ENCODE results near the gene TMEM214. TPM values are rescaled to one million over a fixed set of nuclear protein-coding genes. Genes with fewer than 3 reads are reported as not detected.

Gene TMEM214
- total and polyA plus RNA-seq, 2 of the 8 experiments (the other 6 are each of a cell fraction or from before 2014, with no cell fraction given) = 49.7 to 71.0 TPM

DNA sequence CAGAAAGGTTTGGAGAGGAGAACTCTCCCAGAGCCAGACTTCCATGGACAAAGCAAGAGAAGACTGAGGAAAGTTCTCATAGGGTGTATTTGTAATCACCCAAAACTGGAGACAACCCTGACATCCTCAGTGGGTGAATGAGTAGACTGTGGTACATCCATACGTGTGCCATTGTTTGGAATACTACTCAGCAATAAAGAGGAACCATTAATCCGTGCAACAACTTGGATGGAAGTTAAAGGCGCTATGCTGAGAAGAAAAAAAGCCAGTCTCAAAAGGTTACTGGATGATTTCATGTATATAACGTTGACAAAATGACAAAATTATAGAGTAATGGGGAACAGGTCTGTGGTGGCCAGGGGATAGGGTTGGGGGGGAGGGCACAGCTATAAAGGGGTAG lies 24.1 kb upstream of the TMEM214 start:
- no peak overlapping the region for H2AFZ ChIP-seq (ENCODE audit: low read length)
- H3K79me2 ChIP-seq (ENCODE audit: control insufficient read depth in 1 of 2, insufficient read depth in 2 of 2, low read length in 2 of 2) = no peaks in the 10 kb centered on the region
- no peak overlapping the region for H4K8ac ChIP-seq (ENCODE audit: extremely low read depth, insufficient read depth, low read length)
- no peaks in the 10 kb centered on the region for H3K36me3 ChIP-seq (ENCODE audit: control insufficient read depth in 2 of 4, insufficient read depth in 4 of 4, low read length in 3 of 4)
- no peak overlapping the region for H3K4me3 ChIP-seq (ENCODE audit: extremely low read depth in 1 of 4, insufficient read depth in 2 of 4, low read depth in 3 of 4, low read length in 4 of 4)
- H3K18ac ChIP-seq (ENCODE audit: extremely low read depth, low read length) = no peak overlapping the region
- H3K56ac ChIP-seq (replicated peaks; ENCODE audit: insufficient read length, low read depth, low read length) = no peak overlapping the region
- H3K23me2 ChIP-seq (ENCODE audit: low read depth, low read length) = no peaks in the 10 kb centered on the region
- DNase-seq (ENCODE audit: low read depth in 1 of 2, low spot score in 2 of 2) (no peak), FAIRE-seq (no peak)
- no peak overlapping the region for H2BK12ac ChIP-seq (ENCODE audit: low read depth, low read length)
- H2AK5ac ChIP-seq (ENCODE audit: low read depth, low read length) = no peak overlapping the region
- 86% methylated on average over 4 of the region's 4 CpGs; no CpG with 5 or more reads in 1 of the 2 experiments for WGBS, 2 experiments (ENCODE audit: extremely low coverage in 1 of 2, insufficient coverage in 1 of 2, insufficient read length in 1 of 2, insufficient replicate concordance in 2 of 2, low coverage in 1 of 2, low lambda C conversion rate in 2 of 2, missing lambda C conversion rate in 1 of 2)
- no peak overlapping the region for H4K5ac ChIP-seq (ENCODE audit: insufficient read length, low read depth, low read length)
- H3K27ac ChIP-seq (ENCODE audit: low read depth, low read length) = no peak overlapping the region
- no peak overlapping the region for H2BK5ac ChIP-seq (ENCODE audit: low read depth, low read length)
- H3K4me1 ChIP-seq (replicated peaks in 1 of 4; ENCODE audit: control insufficient read depth in 3 of 4, insufficient read depth in 4 of 4, low read length in 3 of 4) = no peaks in the 10 kb centered on the region
- no peak overlapping the region for H3K23ac ChIP-seq (ENCODE audit: insufficient read length)
- no peak overlapping the region for H4K91ac ChIP-seq (replicated peaks; ENCODE audit: insufficient read length, low read length)
- peaks cover 13 to 15% of the 10 kb centered on the region in 2 experiments for H3K9me3 ChIP-seq (ENCODE audit: insufficient read depth in 2 of 2, low read depth in 1 of 2, low read length in 1 of 2)
- no peak overlapping the region for H3K9ac ChIP-seq (replicated peaks in 1 of 4; ENCODE audit: extremely low read depth in 1 of 4, low read depth in 3 of 4, low read length in 3 of 4)
- no peaks in the 10 kb centered on the region for H3K27me3 ChIP-seq (replicated peaks in 1 of 4; ENCODE audit: control insufficient read depth in 3 of 4, extremely low read depth in 1 of 4, insufficient read depth in 3 of 4, low read length in 3 of 4)
- H2BK20ac ChIP-seq (ENCODE audit: low read length) = no peak overlapping the region
- no peaks in the 10 kb centered on the region for H3K79me1 ChIP-seq (ENCODE audit: low read depth, low read length)
- no peak overlapping the region for H3K4ac ChIP-seq (replicated peaks; ENCODE audit: insufficient read length, low read depth, low read length)
- H4K20me1 ChIP-seq (replicated peaks in 1 of 2; ENCODE audit: control insufficient read depth in 1 of 2, insufficient read depth in 2 of 2, low read length in 2 of 2) = no peaks in the 10 kb centered on the region
- POLR2A ChIA-PET (ENCODE audit: partially characterized antibody) = no interaction called here
- no peak overlapping the region for H3K4me2 ChIP-seq (ENCODE audit: insufficient read depth in 1 of 2, low read depth in 2 of 2, low read length in 2 of 2)
- no peak overlapping the region for H3K14ac ChIP-seq (ENCODE audit: insufficient read length)
- no peak overlapping the region for H2BK15ac ChIP-seq (ENCODE audit: low read length)
- no peak overlapping the region for H2BK120ac ChIP-seq (replicated peaks; ENCODE audit: low read depth, low read length)
- CTCF ChIA-PET (ENCODE audit: partially characterized antibody) = interaction anchor here (1.7 to 12.3 kb wide), 2 partner anchors 13 to 49 kb away, joined by 5 to 416 read pairs; partner anchors contain the start of gene MAPRE3
- TF ChIP-seq YY1 (IDR thresholded peaks at IDR 0.05; ENCODE audit: low read depth, low read length) = no peak
- TF ChIP-seq JUND (IDR thresholded peaks at IDR 0.05; ENCODE audit: low read length) = no peak
- no peak for TF ChIP-seq FOSL1 (IDR thresholded peaks at IDR 0.05; ENCODE audit: insufficient read depth, low read depth, low read length)
- no peak for TF ChIP-seq RBBP5 (IDR thresholded peaks at IDR 0.05; ENCODE audit: borderline replicate concordance, low read depth, low read length)
- TF ChIP-seq SIRT6 (IDR thresholded peaks at IDR 0.05; ENCODE audit: low read length) = no peak
- TF ChIP-seq, protein P1, sequence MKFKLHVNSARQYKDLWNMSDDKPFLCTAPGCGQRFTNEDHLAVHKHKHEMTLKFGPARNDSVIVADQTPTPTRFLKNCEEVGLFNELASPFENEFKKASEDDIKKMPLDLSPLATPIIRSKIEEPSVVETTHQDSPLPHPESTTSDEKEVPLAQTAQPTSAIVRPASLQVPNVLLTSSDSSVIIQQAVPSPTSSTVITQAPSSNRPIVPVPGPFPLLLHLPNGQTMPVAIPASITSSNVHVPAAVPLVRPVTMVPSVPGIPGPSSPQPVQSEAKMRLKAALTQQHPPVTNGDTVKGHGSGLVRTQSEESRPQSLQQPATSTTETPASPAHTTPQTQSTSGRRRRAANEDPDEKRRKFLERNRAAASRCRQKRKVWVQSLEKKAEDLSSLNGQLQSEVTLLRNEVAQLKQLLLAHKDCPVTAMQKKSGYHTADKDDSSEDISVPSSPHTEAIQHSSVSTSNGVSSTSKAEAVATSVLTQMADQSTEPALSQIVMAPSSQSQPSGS (IDR thresholded peaks at IDR 0.05; ENCODE audit: low read length) = no peak
- TF ChIP-seq SIX5 (IDR thresholded peaks at IDR 0.05; ENCODE audit: low read depth, low read length) = no peak
- TF ChIP-seq BRCA1 (IDR thresholded peaks at IDR 0.05; ENCODE audit: low read depth, low read length) = no peak
- no peak for TF ChIP-seq NANOG (IDR thresholded peaks at IDR 0.05; ENCODE audit: insufficient read depth, low read depth, low read length, poor library complexity, severe bottlenecking)
- TF ChIP-seq CREB1 (IDR thresholded peaks at IDR 0.05) = no peak
- TF ChIP-seq MAFK (IDR thresholded peaks at IDR 0.05; ENCODE audit: low read depth, low read length) = no peak
- no peak for TF ChIP-seq RXRA (IDR thresholded peaks at IDR 0.05; ENCODE audit: insufficient read depth, low read depth, low read length)
- TF ChIP-seq RAD21 (IDR thresholded peaks at IDR 0.05 in 1 of 2, conservative IDR thresholded peaks at IDR 0.05 in 1 of 2; ENCODE audit: low read depth in 2 of 2, low read length in 2 of 2) = no peak

All from H1 (cell line).